Measurements from ENCODE around the gene DCBLD1. TPM values are rescaled to one million over a fixed set of nuclear protein-coding genes. Genes with fewer than 3 reads are reported as not detected.

Gene DCBLD1
- total and polyA plus RNA-seq, 2 of the 13 experiments (the other 11 are each of a cell fraction or from before 2014, with no cell fraction given) = 23.2 to 41.5 TPM

- peak; percentile 60; the same call in 1 of the 2 replicates for TF ChIP-seq GATAD1 (CRISPR knock-in tag; IDR thresholded peaks at IDR 0.05)
- TF ChIP-seq ZNF678 (CRISPR knock-in tag; IDR thresholded peaks at IDR 0.05) = no peak
- TF ChIP-seq ZBTB37 (CRISPR knock-in tag; IDR thresholded peaks at IDR 0.05) = no peak
- TF ChIP-seq TP53 (CRISPR knock-in tag; conservative IDR thresholded peaks at IDR 0.05) = no peak
- no peak for TF ChIP-seq HDAC1 (CRISPR knock-in tag; IDR thresholded peaks at IDR 0.05)
- no peak for TF ChIP-seq BCL3 (CRISPR knock-in tag; IDR thresholded peaks at IDR 0.05)
- no peak for TF ChIP-seq KLF12 (CRISPR knock-in tag; IDR thresholded peaks at IDR 0.05; ENCODE audit: borderline replicate concordance)
- TF ChIP-seq MTF1 (CRISPR knock-in tag; IDR thresholded peaks at IDR 0.05) = no peak
- TF ChIP-seq BCLAF1 (IDR thresholded peaks at IDR 0.05) = no peak
- TF ChIP-seq RCOR2 (CRISPR knock-in tag; IDR thresholded peaks at IDR 0.05) = peak; percentile 95; the same call in 1 of the 2 replicates
- TF ChIP-seq KIAA2018 (CRISPR knock-in tag; IDR thresholded peaks at IDR 0.05; ENCODE audit: borderline replicate concordance) = no peak
- no peak for TF ChIP-seq CTCF (CRISPR knock-in tag; IDR thresholded peaks at IDR 0.05)
- TF ChIP-seq ZC3H13 (CRISPR knock-in tag; IDR thresholded peaks at IDR 0.05) = no peak
Observed at GRCh38 chr6:117441824-117442264, 40.6 kb upstream of the DCBLD1 start (continued).
